ENCODE measurements around the gene TBC1D2B.

TBC1D2B gene

GRCh38 chr15:78007964-78008886, 69.3 kb downstream of the TBC1D2B start:
- no peak for TF ChIP-seq TAF1 (IDR thresholded peaks at IDR 0.05; ENCODE audit: borderline replicate concordance, insufficient read depth, low read length)
- no peak for TF ChIP-seq FOXP2 (optimal IDR thresholded peaks at IDR 0.05; ENCODE audit: borderline replicate concordance, extremely low read depth, extremely low read length, insufficient read depth)
- no peak for TF ChIP-seq POLR2AphosphoS5 (IDR thresholded peaks at IDR 0.05; ENCODE audit: low read depth, low read length)
- TF ChIP-seq, protein P1, sequence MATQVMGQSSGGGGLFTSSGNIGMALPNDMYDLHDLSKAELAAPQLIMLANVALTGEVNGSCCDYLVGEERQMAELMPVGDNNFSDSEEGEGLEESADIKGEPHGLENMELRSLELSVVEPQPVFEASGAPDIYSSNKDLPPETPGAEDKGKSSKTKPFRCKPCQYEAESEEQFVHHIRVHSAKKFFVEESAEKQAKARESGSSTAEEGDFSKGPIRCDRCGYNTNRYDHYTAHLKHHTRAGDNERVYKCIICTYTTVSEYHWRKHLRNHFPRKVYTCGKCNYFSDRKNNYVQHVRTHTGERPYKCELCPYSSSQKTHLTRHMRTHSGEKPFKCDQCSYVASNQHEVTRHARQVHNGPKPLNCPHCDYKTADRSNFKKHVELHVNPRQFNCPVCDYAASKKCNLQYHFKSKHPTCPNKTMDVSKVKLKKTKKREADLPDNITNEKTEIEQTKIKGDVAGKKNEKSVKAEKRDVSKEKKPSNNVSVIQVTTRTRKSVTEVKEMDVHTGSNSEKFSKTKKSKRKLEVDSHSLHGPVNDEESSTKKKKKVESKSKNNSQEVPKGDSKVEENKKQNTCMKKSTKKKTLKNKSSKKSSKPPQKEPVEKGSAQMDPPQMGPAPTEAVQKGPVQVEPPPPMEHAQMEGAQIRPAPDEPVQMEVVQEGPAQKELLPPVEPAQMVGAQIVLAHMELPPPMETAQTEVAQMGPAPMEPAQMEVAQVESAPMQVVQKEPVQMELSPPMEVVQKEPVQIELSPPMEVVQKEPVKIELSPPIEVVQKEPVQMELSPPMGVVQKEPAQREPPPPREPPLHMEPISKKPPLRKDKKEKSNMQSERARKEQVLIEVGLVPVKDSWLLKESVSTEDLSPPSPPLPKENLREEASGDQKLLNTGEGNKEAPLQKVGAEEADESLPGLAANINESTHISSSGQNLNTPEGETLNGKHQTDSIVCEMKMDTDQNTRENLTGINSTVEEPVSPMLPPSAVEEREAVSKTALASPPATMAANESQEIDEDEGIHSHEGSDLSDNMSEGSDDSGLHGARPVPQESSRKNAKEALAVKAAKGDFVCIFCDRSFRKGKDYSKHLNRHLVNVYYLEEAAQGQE (IDR thresholded peaks at IDR 0.05; ENCODE audit: insufficient read depth in 1 of 2, low read depth in 2 of 2, low read length in 2 of 2) = no peak
- TF ChIP-seq SIN3A (IDR thresholded peaks at IDR 0.05; ENCODE audit: borderline replicate concordance, insufficient read depth, low read length) = no peak

- TF ChIP-seq FOXP2 (optimal IDR thresholded peaks at IDR 0.05; ENCODE audit: borderline replicate concordance, extremely low read depth, extremely low read length, insufficient read depth) = no peak
- TF ChIP-seq, protein P1 (IDR thresholded peaks at IDR 0.05; ENCODE audit: insufficient read depth in 1 of 2, low read depth in 2 of 2, low read length in 2 of 2) = no peak
These were observed 70.1 kb downstream of the TBC1D2B start for GRCh38 chr15:78007211-78007931.

- no peak for TF ChIP-seq SIN3A (IDR thresholded peaks at IDR 0.05; ENCODE audit: borderline replicate concordance, insufficient read depth, low read length)
- no peak for TF ChIP-seq POLR2AphosphoS5 (IDR thresholded peaks at IDR 0.05; ENCODE audit: low read depth, low read length)
- TF ChIP-seq, protein P1 (IDR thresholded peaks at IDR 0.05; ENCODE audit: insufficient read depth in 1 of 2, low read depth in 2 of 2, low read length in 2 of 2) = no peak
- no peak for TF ChIP-seq FOXP2 (optimal IDR thresholded peaks at IDR 0.05; ENCODE audit: borderline replicate concordance, extremely low read depth, extremely low read length, insufficient read depth)
- TF ChIP-seq TAF1 (IDR thresholded peaks at IDR 0.05; ENCODE audit: borderline replicate concordance, insufficient read depth, low read length) = no peak
These were observed 70.8 kb downstream of the TBC1D2B start for GRCh38 chr15:78006567-78007205.

DNA sequence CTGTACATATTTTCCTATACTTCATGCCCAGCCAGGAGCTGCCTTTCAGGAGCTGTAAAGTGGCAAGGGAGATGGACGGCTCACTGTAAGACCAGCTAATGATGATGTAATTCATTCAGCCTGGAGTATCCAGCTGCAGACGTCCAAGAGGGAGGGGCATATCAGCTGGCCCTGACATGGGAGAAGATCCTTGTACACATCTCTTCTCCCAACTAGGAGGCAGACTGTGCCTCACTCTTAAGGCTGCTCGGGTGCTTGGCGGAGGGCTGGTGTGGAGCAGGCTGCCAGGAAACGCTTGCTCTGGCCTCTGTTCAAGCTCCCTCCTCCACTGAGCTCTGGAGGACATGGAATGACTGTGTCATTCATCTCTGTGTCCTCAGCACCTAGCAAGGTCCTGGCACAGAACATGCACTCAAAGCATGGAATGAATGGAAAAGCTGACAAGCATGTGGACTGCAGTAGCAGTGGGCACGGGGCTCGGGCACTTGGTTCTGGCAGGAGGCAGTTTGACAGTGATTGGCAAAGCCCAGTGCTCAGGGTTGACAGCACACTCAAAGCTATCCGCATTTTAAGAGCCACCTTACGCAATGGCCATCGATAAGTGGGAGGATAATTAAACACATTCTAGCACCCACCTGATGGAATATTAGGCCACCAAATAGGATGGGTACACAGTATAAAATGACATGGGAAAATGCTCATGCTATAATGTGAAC, 72.4 kb downstream of the TBC1D2B start:
- TF ChIP-seq SIN3A (IDR thresholded peaks at IDR 0.05; ENCODE audit: borderline replicate concordance, insufficient read depth, low read length) (peak; percentile 94), FOXP2 (optimal IDR thresholded peaks at IDR 0.05; ENCODE audit: borderline replicate concordance, extremely low read depth, extremely low read length, insufficient read depth) (peak; percentile 44), TAF1 (IDR thresholded peaks at IDR 0.05; ENCODE audit: borderline replicate concordance, insufficient read depth, low read length) (no peak)
- TF ChIP-seq, protein P1 (IDR thresholded peaks at IDR 0.05; ENCODE audit: insufficient read depth in 1 of 2, low read depth in 2 of 2, low read length in 2 of 2) = no peak
